GM21737 (cell line): Measurements from ENCODE around the gene MCU.

Experiments
- ATAC-seq: cut with Tn5 transposase; IDR thresholded peaks from one replicate; pipeline ENCODE4 v1.9.1; 2021; ENCODE audit warnings: mild to moderate bottlenecking, moderate library complexity; ENCODE audit not compliant: unreplicated experiment

MCU gene

GRCh38 chr10:72800741-72801092, 108.8 kb downstream of the MCU start:
- no peak for ATAC-seq

GRCh38 chr10:72801263-72801868, 109.4 kb downstream of the MCU start:
- ATAC-seq: no peak

- ATAC-seq: no peak
Observed at GRCh38 chr10:72802332-72802731, 110.4 kb downstream of the MCU start.

GRCh38 chr10:72802763-72803505, 111.0 kb downstream of the MCU start:
- ATAC-seq: no peak

GRCh38 chr10:72808001-72808400, 116.1 kb downstream of the MCU start:
- no peak for ATAC-seq

GRCh38 chr10:72809006-72809405, 117.1 kb downstream of the MCU start:
- ATAC-seq: no peak

GRCh38 chr10:72810976-72811375, 119.0 kb downstream of the MCU start:
- no peak for ATAC-seq

GRCh38 chr10:72812415-72812752, 120.4 kb downstream of the MCU start:
- ATAC-seq: no peak

GRCh38 chr10:72812753-72813430, 120.9 kb downstream of the MCU start:
- no peak for ATAC-seq

- ATAC-seq: no peak
Observed at GRCh38 chr10:72814099-72814790, 122.3 kb downstream of the MCU start.

- no peak for ATAC-seq
Observed at GRCh38 chr10:72816565-72816964, 124.6 kb downstream of the MCU start.

GRCh38 chr10:72818076-72818475, 126.1 kb downstream of the MCU start:
- ATAC-seq: no peak

- ATAC-seq: no peak
Observed at GRCh38 chr10:72819053-72819452, 127.1 kb downstream of the MCU start.

GRCh38 chr10:72821606-72822005, 129.7 kb downstream of the MCU start:
- ATAC-seq: no peak

GRCh38 chr10:72822342-72822986, 130.5 kb downstream of the MCU start:
- ATAC-seq: no peak

GRCh38 chr10:72825163-72825562, 133.2 kb downstream of the MCU start:
- no peak for ATAC-seq

GRCh38 chr10:72826346-72826745, 134.4 kb downstream of the MCU start:
- ATAC-seq: no peak

GRCh38 chr10:72828294-72828693, 136.4 kb downstream of the MCU start:
- no peak for ATAC-seq

GRCh38 chr10:72830625-72831024, 138.7 kb downstream of the MCU start:
- ATAC-seq: no peak

- no peak for ATAC-seq
Observed at GRCh38 chr10:72831696-72832409, 139.9 kb downstream of the MCU start.

GRCh38 chr10:72832701-72833100, 140.8 kb downstream of the MCU start:
- no peak for ATAC-seq
